T-helper 9 cell (primary cell): ENCODE data around the gene ARHGAP6.

Source experiments
- DNase-seq: peaks from one replicate; pipeline ENCODE4 v3.0.0-alpha.2; 2020

Gene ARHGAP6

GRCh38 chrX:11567528-11568220 is 98.0 kb downstream of the ARHGAP6 start:
- DNase-seq: no peak

GRCh38 chrX:11566789-11567188 is 98.9 kb downstream of the ARHGAP6 start:
- DNase-seq: no peak

GRCh38 chrX:11566173-11566572 is 99.5 kb downstream of the ARHGAP6 start:
- DNase-seq: no peak

- DNase-seq: no peak
Measured at GRCh38 chrX:11564546-11564945, 101.2 kb downstream of the ARHGAP6 start.

- DNase-seq: no peak
Measured at GRCh38 chrX:11562570-11562969, 103.2 kb downstream of the ARHGAP6 start.

- DNase-seq: peak; percentile 22
Measured at GRCh38 chrX:11558972-11559371, 106.7 kb downstream of the ARHGAP6 start.

GRCh38 chrX:11557120-11557519 is 108.6 kb downstream of the ARHGAP6 start:
- no peak for DNase-seq

GRCh38 chrX:11555759-11556158 is 110.0 kb downstream of the ARHGAP6 start:
- DNase-seq: no peak

GRCh38 chrX:11553594-11553993 is 112.1 kb downstream of the ARHGAP6 start:
- DNase-seq: no peak

GRCh38 chrX:11551151-11551550 is 114.6 kb downstream of the ARHGAP6 start:
- DNase-seq: no peak

- no peak for DNase-seq
Measured at GRCh38 chrX:11546917-11547316, 118.8 kb downstream of the ARHGAP6 start.

- DNase-seq: no peak
Measured at GRCh38 chrX:11543249-11543648, 122.5 kb downstream of the ARHGAP6 start.

- DNase-seq: no peak
Measured at GRCh38 chrX:11541510-11541909, 124.2 kb downstream of the ARHGAP6 start.

- DNase-seq: no peak
Measured at GRCh38 chrX:11540532-11541377, 125.0 kb downstream of the ARHGAP6 start.

GRCh38 chrX:11537141-11537540 is 128.6 kb downstream of the ARHGAP6 start:
- DNase-seq: no peak

- DNase-seq: no peak
Measured at GRCh38 chrX:11535156-11535919, 130.4 kb downstream of the ARHGAP6 start.

GRCh38 chrX:11533199-11533651 is 132.5 kb downstream of the ARHGAP6 start:
- no peak for DNase-seq

GRCh38 chrX:11532291-11533078 is 133.2 kb downstream of the ARHGAP6 start:
- no peak for DNase-seq

- DNase-seq: no peak
Measured at GRCh38 chrX:11531226-11531625, 134.5 kb downstream of the ARHGAP6 start.

GRCh38 chrX:11530621-11531020 is 135.1 kb downstream of the ARHGAP6 start:
- DNase-seq: no peak

- DNase-seq: no peak
Measured at GRCh38 chrX:11528623-11529022, 137.1 kb downstream of the ARHGAP6 start.

GRCh38 chrX:11525685-11526084 is 140.0 kb downstream of the ARHGAP6 start:
- no peak for DNase-seq
